ENCODE results near the gene CCNI2. TPM values are rescaled to one million over a fixed set of nuclear protein-coding genes. Genes with fewer than 3 reads are reported as not detected.

The CCNI2 gene
- total RNA-seq, 1 donor from 2014 or later: 55.6 TPM

DNA sequence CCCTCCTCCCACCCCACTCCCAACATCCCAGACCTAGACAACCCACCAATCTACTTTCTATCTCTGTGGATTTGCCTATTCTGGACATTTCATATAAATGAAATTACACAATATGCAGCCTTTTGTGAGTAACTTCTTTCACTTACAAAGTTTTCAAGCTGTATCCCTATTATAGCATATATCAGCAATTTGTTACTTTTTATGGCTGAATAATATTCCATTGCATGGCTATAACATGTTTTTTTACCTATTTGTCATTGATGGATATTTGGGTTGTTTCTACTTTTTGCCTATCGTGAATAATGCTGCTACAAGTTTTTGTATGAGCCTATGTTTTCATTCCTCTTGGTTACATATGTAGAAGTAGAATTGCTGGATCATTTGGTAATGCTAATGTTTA is 8.0 kb upstream of the CCNI2 start:
- Mint-ChIP-seq H3K27me3 (ENCODE audit: insufficient read depth) (peaks cover 18% of the 10 kb centered on the region), H3K27ac (no peak overlapping the region), H3K4me1 (ENCODE audit: low read depth) (peaks cover 40% of the 10 kb centered on the region), H3K9me3 (no peaks in the 10 kb centered on the region), H3K4me3 (no peak overlapping the region), H3K36me3 (ENCODE audit: low read depth) (no peaks in the 10 kb centered on the region)
- no peak for DNase-seq (ENCODE audit: low spot score)
- intact Hi-C loops (cut with micrococcal nuclease): no loop called here

DNA sequence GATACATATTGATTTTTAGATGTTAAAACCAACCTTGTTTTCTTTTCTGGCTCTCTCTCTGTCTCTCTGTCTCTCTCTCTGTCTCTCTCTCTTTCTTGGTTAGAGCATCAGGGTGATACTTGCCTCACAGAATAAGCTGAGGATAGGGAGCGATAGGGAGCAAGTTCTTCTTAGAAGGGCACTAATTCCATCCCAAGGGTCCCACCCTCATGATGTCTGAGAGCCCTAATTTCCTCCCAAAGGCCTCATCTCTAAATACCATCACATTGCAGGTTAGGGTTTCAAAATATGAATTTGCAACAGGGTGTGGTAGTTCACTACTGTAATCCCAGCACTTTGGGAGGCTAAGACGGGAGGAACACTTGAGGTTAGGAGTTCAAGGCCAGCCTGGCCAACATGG is 5.1 kb upstream of the CCNI2 start:
- H3K4me3 Mint-ChIP-seq: no peak overlapping the region
- intact Hi-C loops (cut with micrococcal nuclease): loop anchor here (10.0 kb wide), 1 partner anchor 667 kb away; the partner anchor contains the start of gene CSF2
- no peaks in the 10 kb centered on the region for H3K9me3 Mint-ChIP-seq
- DNase-seq (ENCODE audit: low spot score): no peak
- no peak overlapping the region for H3K27ac Mint-ChIP-seq
- H3K36me3 Mint-ChIP-seq (ENCODE audit: low read depth): no peaks in the 10 kb centered on the region
- peaks cover 29% of the 10 kb centered on the region for H3K27me3 Mint-ChIP-seq (ENCODE audit: insufficient read depth)
- peaks cover 23% of the 10 kb centered on the region for H3K4me1 Mint-ChIP-seq (ENCODE audit: low read depth)

DNA sequence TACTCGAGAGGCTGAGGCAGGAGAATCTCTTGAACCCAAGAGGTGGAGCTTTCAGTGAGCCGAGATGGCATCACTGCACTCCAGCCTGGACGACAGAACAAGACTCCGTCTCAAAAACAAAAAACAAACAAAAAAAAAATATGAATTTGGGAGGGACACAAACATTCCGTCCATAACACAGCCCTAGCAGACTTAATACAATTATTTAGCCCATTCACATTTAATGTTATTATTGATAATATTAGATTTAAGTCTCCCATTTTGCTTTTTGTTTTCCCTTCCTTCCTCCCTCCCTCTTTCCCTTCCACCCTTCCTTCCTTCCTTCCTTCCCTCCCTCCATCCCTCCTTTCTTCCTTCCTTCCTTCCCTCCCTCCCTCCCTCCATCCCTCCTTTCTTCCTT is 4.6 kb upstream of the CCNI2 start:
- no peak overlapping the region for H3K27ac Mint-ChIP-seq
- H3K27me3 Mint-ChIP-seq (ENCODE audit: insufficient read depth): peaks cover 29% of the 10 kb centered on the region
- no peak overlapping the region for H3K4me3 Mint-ChIP-seq
- no peaks in the 10 kb centered on the region for H3K9me3 Mint-ChIP-seq
- intact Hi-C loops (cut with micrococcal nuclease): loop anchor here (10.0 kb wide), 1 partner anchor 668 kb away; the partner anchor contains the start of gene CSF2
- H3K4me1 Mint-ChIP-seq (ENCODE audit: low read depth): peaks cover 20% of the 10 kb centered on the region
- DNase-seq (ENCODE audit: low spot score): no peak
- H3K36me3 Mint-ChIP-seq (ENCODE audit: low read depth): no peaks in the 10 kb centered on the region

DNA sequence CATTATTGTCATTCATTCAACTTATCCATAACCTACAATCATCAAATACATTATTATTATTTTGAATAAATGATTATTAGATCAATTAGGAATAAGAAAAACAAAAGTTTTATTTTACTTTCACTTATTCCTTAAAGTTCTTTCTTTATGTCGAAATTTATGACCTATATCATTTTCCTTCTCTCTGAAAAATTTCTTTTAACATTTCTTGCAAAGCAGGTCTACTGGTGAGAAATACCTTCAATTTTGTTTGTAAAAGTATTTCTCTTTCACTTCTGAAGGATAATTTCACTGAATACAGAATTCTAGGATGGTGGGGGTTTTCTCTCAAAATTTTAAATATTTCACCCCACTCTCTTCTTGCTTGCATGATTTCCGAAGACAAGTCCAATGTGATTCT is 2.6 kb upstream of the CCNI2 start:
- H3K4me3 Mint-ChIP-seq: no peak overlapping the region
- intact Hi-C loops (cut with micrococcal nuclease): loop anchor here (10.0 kb wide), 1 partner anchor 670 kb away; the partner anchor contains the start of gene CSF2
- no peak for DNase-seq (ENCODE audit: low spot score)
- H3K4me1 Mint-ChIP-seq (ENCODE audit: low read depth): peaks cover 21% of the 10 kb centered on the region
- no peak overlapping the region for H3K27ac Mint-ChIP-seq
- H3K27me3 Mint-ChIP-seq (ENCODE audit: insufficient read depth): peaks cover 26% of the 10 kb centered on the region
- H3K36me3 Mint-ChIP-seq (ENCODE audit: low read depth): peaks cover 6% of the 10 kb centered on the region
- H3K9me3 Mint-ChIP-seq: no peaks in the 10 kb centered on the region

DNA sequence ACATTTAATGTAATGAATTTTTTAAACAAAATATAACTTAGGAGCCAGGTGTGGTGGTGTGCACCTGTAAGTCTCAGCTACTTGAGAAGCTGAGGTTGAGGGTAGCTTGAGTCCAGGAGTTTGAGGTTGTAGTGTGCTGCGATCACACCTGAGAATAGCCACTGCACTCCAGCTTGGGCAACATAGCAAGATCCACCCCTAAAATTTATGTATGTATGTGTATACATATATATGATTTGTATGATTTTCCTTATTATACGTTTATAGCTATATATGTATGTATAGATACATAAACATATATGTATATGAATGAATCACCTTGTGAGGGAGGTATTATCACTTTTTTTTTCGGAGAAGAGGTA is 653 bp upstream of the CCNI2 start:
- Mint-ChIP-seq H3K36me3 (ENCODE audit: low read depth) (peaks cover 17% of the 10 kb centered on the region), H3K4me1 (ENCODE audit: low read depth) (peaks cover 40% of the 10 kb centered on the region), H3K27ac (peak overlapping the region; percentile 81), H3K27me3 (ENCODE audit: insufficient read depth) (peaks cover 21% of the 10 kb centered on the region), H3K4me3 (peak overlapping the region; percentile 82), H3K9me3 (no peaks in the 10 kb centered on the region)
- intact Hi-C loops (cut with micrococcal nuclease): loop anchor here (2.0 to 10.0 kb wide), 3 partner anchors 74 to 672 kb away; partner anchors contain the start of gene CSF2
- no peak for DNase-seq (ENCODE audit: low spot score)

- peak overlapping the region; percentile 75 for H3K4me3 Mint-ChIP-seq
- intact Hi-C loops (cut with micrococcal nuclease): loop anchor here (1.0 to 10.0 kb wide), 4 partner anchors 11 to 673 kb away; partner anchors contain the start of genes CSF2 and KIF3A
- H3K27ac Mint-ChIP-seq: peak overlapping the region; percentile 86
These were observed 602 bp downstream of the CCNI2 start for GRCh38 chr5:132747616-132748440.

DNA sequence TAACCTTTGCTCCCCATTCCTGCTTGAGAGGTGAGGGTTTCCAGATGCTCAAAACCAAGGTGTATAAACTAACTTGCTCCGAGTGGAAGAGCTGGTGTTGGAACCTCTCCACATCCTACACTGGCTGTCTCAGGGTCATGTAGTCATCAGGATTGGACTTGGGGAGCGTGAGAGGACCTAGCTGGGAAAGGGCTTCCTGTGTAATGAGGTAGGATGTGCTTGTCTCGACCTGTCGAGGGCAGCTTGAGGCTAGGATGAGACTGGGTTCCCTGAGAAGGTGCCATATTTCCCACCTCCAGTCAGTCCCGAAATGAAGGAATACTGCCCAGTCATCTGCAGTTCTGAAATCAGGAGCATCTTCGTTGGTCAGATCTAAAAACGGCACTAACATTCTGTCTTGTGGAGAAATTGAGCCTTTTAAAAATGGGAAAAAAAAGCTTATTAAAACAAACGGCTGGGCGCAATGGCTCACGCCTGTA is 1.3 kb downstream of the CCNI2 start:
- DNase-seq (ENCODE audit: low spot score): no peak
- H3K27ac Mint-ChIP-seq: peak overlapping the region; percentile 86
- intact Hi-C loops (cut with micrococcal nuclease): loop anchor here (10.0 kb wide), 1 partner anchor 674 kb away; the partner anchor contains the start of gene CSF2

More at GRCh38 chr5:132747616-132748440, 602 bp downstream of the CCNI2 start:
- peaks cover 53% of the 10 kb centered on the region for H3K4me1 Mint-ChIP-seq (ENCODE audit: low read depth)
- no peaks in the 10 kb centered on the region for H3K9me3 Mint-ChIP-seq
- peaks cover 21% of the 10 kb centered on the region for H3K27me3 Mint-ChIP-seq (ENCODE audit: insufficient read depth)
- DNase-seq (ENCODE audit: low spot score): peak; percentile 59
- peaks cover 27% of the 10 kb centered on the region for H3K36me3 Mint-ChIP-seq (ENCODE audit: low read depth)

DNA sequence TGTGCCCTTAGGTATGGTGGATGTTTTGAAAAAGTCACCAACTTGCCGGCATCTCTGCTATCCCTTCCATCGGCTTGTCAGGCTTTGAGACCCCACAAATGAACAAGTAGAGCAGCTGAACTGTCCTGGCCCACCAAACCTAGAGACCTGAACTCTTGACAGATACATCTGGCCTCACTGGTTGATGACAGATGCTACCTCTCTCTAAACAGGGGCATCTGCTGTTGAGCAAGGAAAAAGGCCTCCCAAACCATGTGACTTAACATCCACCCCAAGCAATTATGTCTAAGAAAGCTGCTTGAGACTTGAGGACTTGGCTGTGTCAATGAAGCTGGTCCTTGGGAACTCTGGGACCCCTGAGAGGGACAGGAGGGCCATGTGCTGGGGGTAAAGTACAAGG is 2.3 kb downstream of the CCNI2 start:
- intact Hi-C loops (cut with micrococcal nuclease): loop anchor here (10.0 kb wide), 1 partner anchor 675 kb away; the partner anchor contains the start of gene CSF2
- no peak for DNase-seq (ENCODE audit: low spot score)
- peaks cover 70% of the 10 kb centered on the region for H3K4me1 Mint-ChIP-seq (ENCODE audit: low read depth)
- peak overlapping the region; percentile 71 for H3K27ac Mint-ChIP-seq
- peak overlapping the region; percentile 47 for H3K4me3 Mint-ChIP-seq
- peaks cover 13% of the 10 kb centered on the region for H3K27me3 Mint-ChIP-seq (ENCODE audit: insufficient read depth)
- H3K36me3 Mint-ChIP-seq (ENCODE audit: low read depth): peaks cover 37% of the 10 kb centered on the region
- no peaks in the 10 kb centered on the region for H3K9me3 Mint-ChIP-seq

More for the DNA sequence above, 1.3 kb downstream of the CCNI2 start:
- H3K36me3 Mint-ChIP-seq (ENCODE audit: low read depth): peaks cover 32% of the 10 kb centered on the region
- peaks cover 15% of the 10 kb centered on the region for H3K27me3 Mint-ChIP-seq (ENCODE audit: insufficient read depth)
- no peaks in the 10 kb centered on the region for H3K9me3 Mint-ChIP-seq
- H3K4me1 Mint-ChIP-seq (ENCODE audit: low read depth): peaks cover 60% of the 10 kb centered on the region
- peak overlapping the region; percentile 75 for H3K4me3 Mint-ChIP-seq

DNA sequence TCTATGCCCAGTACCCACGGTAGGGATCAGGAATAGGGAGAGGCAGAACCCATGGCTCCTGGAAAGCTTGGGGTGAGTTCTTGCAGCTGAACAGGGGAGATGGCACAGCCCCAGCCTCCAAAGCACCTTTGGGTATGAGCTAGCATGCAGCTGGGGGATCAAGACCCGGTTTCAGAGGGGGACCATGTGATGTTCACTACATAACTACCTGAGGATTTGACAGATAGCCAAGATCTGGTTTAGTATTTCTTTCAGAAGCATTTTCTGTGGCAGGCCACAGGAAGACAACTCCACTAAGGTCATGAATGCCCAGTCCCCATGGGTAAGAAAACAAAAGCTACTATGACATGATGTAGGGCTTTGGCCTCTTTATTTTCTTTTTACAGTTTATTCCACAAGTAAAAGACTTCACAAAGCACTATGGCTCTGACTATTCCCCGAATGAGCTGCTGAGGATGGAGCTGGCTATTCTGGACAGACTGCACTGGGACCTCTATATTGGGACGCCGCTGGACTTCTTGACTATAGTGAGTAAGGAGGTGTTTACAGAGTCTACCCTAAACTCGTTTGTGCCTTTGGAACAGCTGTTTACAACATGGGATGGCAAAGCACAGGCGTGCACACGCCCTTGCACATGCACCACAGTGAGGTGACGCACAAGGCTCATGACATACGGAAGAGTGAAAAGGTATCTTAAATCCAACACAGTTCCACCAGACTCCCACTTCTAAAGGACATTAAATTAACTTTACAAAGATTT is 3.4 kb downstream of the CCNI2 start:
- no peak for DNase-seq (ENCODE audit: low spot score)
- peak overlapping the region; percentile 90 for H3K27ac Mint-ChIP-seq
- peaks cover 37% of the 10 kb centered on the region for H3K36me3 Mint-ChIP-seq (ENCODE audit: low read depth)
- intact Hi-C loops (cut with micrococcal nuclease): loop anchor here (1.0 to 2.0 kb wide), 6 partner anchors 13 to 225 kb away; partner anchors contain the start of genes GDF9, KIF3A and UQCRQ
- no peaks in the 10 kb centered on the region for H3K9me3 Mint-ChIP-seq
- peaks cover 6% of the 10 kb centered on the region for H3K27me3 Mint-ChIP-seq (ENCODE audit: insufficient read depth)
- peak overlapping the region; percentile 37 for H3K4me3 Mint-ChIP-seq
- H3K4me1 Mint-ChIP-seq (ENCODE audit: low read depth): peaks cover 81% of the 10 kb centered on the region

DNA sequence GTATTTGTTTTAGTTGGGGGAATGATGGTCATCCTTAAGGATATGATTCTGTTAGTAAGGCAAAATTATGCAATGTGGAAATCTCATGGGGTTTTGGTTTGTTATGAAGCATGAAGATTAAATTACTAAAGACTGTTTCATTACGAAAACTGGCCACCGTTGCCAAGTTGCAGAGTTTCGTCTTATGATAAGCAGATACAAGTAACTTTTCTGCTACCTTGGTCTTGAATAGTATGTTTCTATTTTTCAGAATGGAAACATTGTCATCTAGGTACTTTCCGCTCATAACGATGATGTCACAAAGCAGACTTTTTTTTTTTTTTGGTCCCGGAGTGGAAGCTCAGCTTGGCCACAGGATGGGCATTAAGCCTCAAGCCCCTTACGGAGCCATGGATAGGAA is 4.2 kb downstream of the CCNI2 start:
- Mint-ChIP-seq H3K27ac (peak overlapping the region; percentile 90), H3K9me3 (no peaks in the 10 kb centered on the region), H3K36me3 (ENCODE audit: low read depth) (peaks cover 40% of the 10 kb centered on the region), H3K4me1 (ENCODE audit: low read depth) (peaks cover 78% of the 10 kb centered on the region), H3K4me3 (peak overlapping the region; percentile 37), H3K27me3 (ENCODE audit: insufficient read depth) (peaks cover 3% of the 10 kb centered on the region)
- intact Hi-C loops (cut with micrococcal nuclease): loop anchor here (1.0 to 2.0 kb wide), 6 partner anchors 14 to 226 kb away; partner anchors contain the start of genes GDF9, KIF3A and UQCRQ
- DNase-seq (ENCODE audit: low spot score): peak; percentile 38

- Mint-ChIP-seq H3K36me3 (ENCODE audit: low read depth) (peaks cover 40% of the 10 kb centered on the region), H3K9me3 (no peaks in the 10 kb centered on the region), H3K27me3 (ENCODE audit: insufficient read depth) (peaks cover 3% of the 10 kb centered on the region), H3K4me3 (peak overlapping the region; percentile 34), H3K4me1 (ENCODE audit: low read depth) (peaks cover 74% of the 10 kb centered on the region), H3K27ac (peak overlapping the region; percentile 90)
- intact Hi-C loops (cut with micrococcal nuclease): loop anchor here (1.0 to 2.0 kb wide), 6 partner anchors 15 to 227 kb away; partner anchors contain the start of genes GDF9, KIF3A and UQCRQ
- no peak for DNase-seq (ENCODE audit: low spot score)
These were observed 4.8 kb downstream of the CCNI2 start for GRCh38 chr5:132751971-132752580.

DNA sequence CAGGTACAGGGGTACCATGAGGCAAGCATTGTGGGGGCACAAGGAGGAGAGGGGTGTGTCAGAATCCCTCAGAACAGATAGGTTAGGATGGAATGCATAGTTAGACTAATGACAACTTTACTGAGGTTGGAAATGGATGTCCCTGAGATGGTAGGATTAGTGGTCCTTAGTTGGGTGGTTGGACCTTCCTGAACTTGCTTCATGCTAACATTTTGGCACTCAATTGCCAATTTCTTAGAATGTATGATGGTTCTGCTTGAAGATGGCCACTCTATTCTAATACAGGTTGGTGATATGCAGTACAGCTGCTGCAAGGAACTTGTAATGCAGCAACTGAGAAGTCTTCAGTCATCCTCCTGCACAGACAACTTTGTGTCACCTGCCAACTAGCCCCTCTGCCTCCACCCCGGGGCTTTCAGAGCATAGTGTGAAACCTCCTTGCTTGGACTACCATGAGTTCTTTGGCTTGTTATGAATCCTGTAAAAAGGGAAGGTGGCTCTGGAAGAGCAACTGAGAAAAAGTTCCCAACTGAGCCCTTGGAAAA is 5.4 kb downstream of the CCNI2 start:
- Mint-ChIP-seq H3K27ac (peak overlapping the region; percentile 90), H3K9me3 (no peaks in the 10 kb centered on the region), H3K4me1 (ENCODE audit: low read depth) (peaks cover 74% of the 10 kb centered on the region), H3K27me3 (ENCODE audit: insufficient read depth) (peaks cover 3% of the 10 kb centered on the region), H3K4me3 (no peak overlapping the region), H3K36me3 (ENCODE audit: low read depth) (peaks cover 43% of the 10 kb centered on the region)
- intact Hi-C loops (cut with micrococcal nuclease): loop anchor here (1.0 kb wide), 1 partner anchor 24 kb away; no protein-coding TSS in a partner anchor
- no peak for DNase-seq (ENCODE audit: low spot score)

Measured in activated T-helper 1 cell treated with anti-CD3 and anti-CD28 coated beads, Interleukin-12 subunit alpha, Interleukin-12 subunit beta, Interleukin-2, Interleukin-4 antibody, amounts not matched to agents 30 ng/mL and 10 ng/mL and 1 ng/mL, durations not matched to agents 14 hours and 24 hours and 36 hours (primary cell).